IMR-90 (cell line): ENCODE results near the gene CEP170. TPM values are rescaled to one million over a fixed set of nuclear protein-coding genes. Genes with fewer than 3 reads are reported as not detected.
A peak's percentile ranks its signal among the peaks of the same experiment; 100 is the strongest.

Experiments used
- ATAC-seq: fragments of 200-7000 bp; cut with Tn5 transposase; 2 replicates; pipeline ENCODE4 v1.9.1; 2020; ENCODE audit warnings: low read depth, mild to moderate bottlenecking, moderate library complexity
- BruUV-seq: library from RNA; stranded (reverse); fragments of 400-500 nt; replicated peaks from 2 replicates; lab custom pipeline; 2021; lab: Mats Ljungman, UMichigan
- CTCF ChIA-PET: fragments of 300-600 bp; formaldehyde crosslinking; extraction: SDS; loops from one replicate; lab custom pipeline; 2021; ENCODE audit warnings: antibody characterized with exemption; lab: Yijun Ruan, JAX
- POLR2A ChIA-PET: fragments of 300-600 bp; sonication (Branson Sonifier 250); formaldehyde crosslinking; loops from one replicate; lab custom pipeline; 2022; ENCODE audit warnings: antibody characterized with exemption; ENCODE audit not compliant: unreplicated experiment; lab: Charles Lee
- DNase-seq: peaks from one replicate; pipeline ENCODE4 v3.0.0; 2013
- H2AFZ ChIP-seq: replicated peaks from 2 replicates; pipeline ENCODE3; 2013; ENCODE audit warnings: low read length, mild to moderate bottlenecking; ENCODE audit not compliant: poor library complexity
- H2AK5ac ChIP-seq: 2 replicates; pipeline ENCODE4 v1.6.1; 2013; ENCODE audit warnings: low read depth, low read length, inconsistent platforms
- H2AK9ac ChIP-seq: replicated peaks from 2 replicates; pipeline ENCODE3; 2013; ENCODE audit warnings: mild to moderate bottlenecking, low read depth, low read length, moderate library complexity; ENCODE audit not compliant: poor library complexity
- H2BK120ac ChIP-seq: 2 replicates; pipeline ENCODE4 v1.6.1; 2013; ENCODE audit warnings: low read depth, low read length, inconsistent platforms
- H2BK15ac ChIP-seq: 3 replicates; pipeline ENCODE4 v1.6.1; 2013; ENCODE audit warnings: low read depth, low read length, inconsistent platforms
- H2BK20ac ChIP-seq: 2 replicates; pipeline ENCODE4 v1.6.1; 2013; ENCODE audit warnings: low read depth, mild to moderate bottlenecking, inconsistent platforms, low read length, moderate library complexity
- H2BK5ac ChIP-seq: 2 replicates; pipeline ENCODE4 v1.6.1; 2013; ENCODE audit warnings: mild to moderate bottlenecking, low read depth, low read length, inconsistent platforms; ENCODE audit not compliant: poor library complexity, severe bottlenecking
- H3K14ac ChIP-seq: replicated peaks from 2 replicates; pipeline ENCODE4 v1.6.1; 2013; ENCODE audit warnings: low read depth, low read length, inconsistent platforms
- H3K18ac ChIP-seq: 2 replicates; pipeline ENCODE4 v1.6.1; 2013; ENCODE audit warnings: low read depth, low read length, control low read depth
- H3K23ac ChIP-seq: 2 replicates; pipeline ENCODE4 v1.6.1; 2013; ENCODE audit warnings: low read depth, low read length, inconsistent platforms
- H3K27ac ChIP-seq: 2 replicates; pipeline ENCODE4 v1.5.1; 2013; ENCODE audit warnings: mild to moderate bottlenecking, control low read depth, low read length; ENCODE audit not compliant: insufficient read depth
- H3K27me3 ChIP-seq: 2 replicates; pipeline ENCODE4 v1.6.1; 2013; ENCODE audit warnings: low read length; ENCODE audit not compliant: control insufficient read depth, insufficient read depth
- H3K36me3 ChIP-seq: 2 replicates; pipeline ENCODE4 v1.6.1; 2013; ENCODE audit warnings: low read length, mixed read lengths; ENCODE audit not compliant: control insufficient read depth, insufficient read depth
- H3K4ac ChIP-seq: 2 replicates; pipeline ENCODE4 v1.6.1; 2013; ENCODE audit warnings: low read depth, low read length, inconsistent platforms
- H3K4me1 ChIP-seq: 2 replicates; pipeline ENCODE4 v1.6.1; 2013; ENCODE audit warnings: low read length, mixed read lengths; ENCODE audit not compliant: control insufficient read depth, insufficient read depth
- H3K4me2 ChIP-seq: 2 replicates; pipeline ENCODE4 v1.6.1; 2013; ENCODE audit warnings: low read depth, mild to moderate bottlenecking, control low read depth, low read length, moderate library complexity
- H3K4me3 ChIP-seq: 2 replicates; pipeline ENCODE4 v1.5.1; 2013; ENCODE audit warnings: low read depth, mild to moderate bottlenecking, control low read depth, low read length, moderate library complexity; ENCODE audit not compliant: insufficient read depth
- H3K56ac ChIP-seq: 2 replicates; pipeline ENCODE4 v1.6.1; 2013; ENCODE audit warnings: low read length, inconsistent platforms; ENCODE audit not compliant: insufficient read depth; ENCODE audit errors: extremely low read depth
- H3K79me1 ChIP-seq, 2 experiments: 2 replicates each; pipeline ENCODE4 v1.6.1; 2013; ENCODE audit warnings: low read length in 2 of 2, inconsistent platforms in 1 of 2, low read depth in 1 of 2
- H3K9ac ChIP-seq: 2 replicates; pipeline ENCODE4 v1.6.1; 2013; ENCODE audit warnings: low read depth, low read length, control low read depth
- H3K9me1 ChIP-seq: 2 replicates; pipeline ENCODE4 v1.6.1; 2013; ENCODE audit warnings: low read length, inconsistent platforms; ENCODE audit not compliant: insufficient read depth
- H3K9me3 ChIP-seq: 2 replicates; pipeline ENCODE4 v1.6.1; 2013; ENCODE audit warnings: low read length; ENCODE audit not compliant: control insufficient read depth, insufficient read depth
- H4K20me1 ChIP-seq: 2 replicates; pipeline ENCODE4 v1.6.1; 2013; ENCODE audit warnings: low read length, inconsistent platforms; ENCODE audit not compliant: insufficient read depth
- H4K5ac ChIP-seq: 2 replicates; pipeline ENCODE4 v1.6.1; 2013; ENCODE audit warnings: mild to moderate bottlenecking, low read depth, low read length, control low read depth
- H4K8ac ChIP-seq, 2 experiments: 2 replicates each; pipeline ENCODE4 v1.6.1; 2013; ENCODE audit warnings: low read depth in 2 of 2, low read length in 2 of 2, control low read depth in 1 of 2, inconsistent platforms in 1 of 2
- H4K91ac ChIP-seq: 2 replicates; pipeline ENCODE4 v1.6.1; 2013; ENCODE audit warnings: low read depth, low read length, inconsistent platforms; ENCODE audit not compliant: insufficient read depth
- CEBPB ChIP-seq: IDR thresholded peaks from 2 replicates; pipeline ENCODE4 v1.6.1; 2012; ENCODE audit warnings: low read depth, low read length, improper control_type of control experiment
- MAFK ChIP-seq: IDR thresholded peaks from 2 replicates; pipeline ENCODE4 v1.6.1; 2012; ENCODE audit warnings: low read depth, low read length, improper control_type of control experiment
- WGBS, 2 experiments: methylation state at CpG; one replicate each; pipeline versions ENCODE4 v1.1.5 to v1.1.7; 2013; ENCODE audit warnings: missing lambda C conversion rate in 2 of 2; ENCODE audit not compliant: insufficient read length in 1 of 2; ENCODE audit errors: extremely low coverage in 2 of 2; 5-methylcytosine and 5-hydroxymethylcytosine counted together
- dilution Hi-C: fragments of 300-500 bp; cut with HindIII; formaldehyde crosslinking; loops from one replicate; pipeline ENCODE4 v1.14.3; 2018; ENCODE audit warnings: low sequenced_read_pairs; ENCODE audit not compliant: unreplicated experiment
- in situ Hi-C: fragments of 300-500 bp; cut with MboI; formaldehyde crosslinking; loops from 3 replicates; pipeline ENCODE4 v1.14.3; 2019; ENCODE audit warnings: low sequenced_read_pairs, inconsistent platforms, mixed read lengths
- intact Hi-C: fragments of 100-400 bp; cut with micrococcal nuclease; formaldehyde crosslinking; loops from 2 replicates; pipeline ENCODE4 v1.10.0; 2022
- polyA plus RNA-seq, 3 experiments: library from polyadenylated mRNA; depleted of rRNA; stranded (reverse); fragments of >200 nt; gene quantifications; 2 replicates each; pipeline ENCODE4 v1.2.3, GENCODE V29; 2012; ENCODE audit warnings: low replicate concordance in 1 of 3
- total RNA-seq: library from RNA; depleted of rRNA; stranded (reverse); fragments of >200 nt; gene quantifications from 2 replicates; pipeline ENCODE4 v1.2.3, GENCODE V29; 2012

The CEP170 gene
- total and polyA plus RNA-seq, 2 of the 4 experiments (the other 2 are of a cell fraction), result 65.8 to 151 TPM

DNA sequence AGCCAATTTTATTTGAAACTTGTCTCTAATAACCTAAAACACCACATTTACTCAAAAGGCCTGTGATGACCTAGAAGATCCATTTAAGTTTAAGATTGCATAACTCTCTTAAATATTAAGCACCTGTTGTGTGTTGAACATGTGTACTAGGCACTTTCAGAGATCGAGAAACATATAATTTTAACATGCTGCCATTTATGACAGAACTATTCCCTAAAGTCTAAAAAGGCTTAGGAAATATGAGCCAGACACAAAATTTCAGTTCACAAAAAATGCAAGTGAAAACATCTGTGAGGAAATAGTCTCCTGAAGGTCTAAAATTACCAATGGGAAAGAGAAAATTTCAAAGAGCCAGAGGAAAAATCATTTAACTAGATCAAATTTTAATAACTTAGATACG, 37.7 kb downstream of the CEP170 start:
- H2AFZ ChIP-seq, result no peak overlapping the region
- no CpG with 5 or more reads among the region's 2 CpGs for WGBS, 2 experiments
- intact Hi-C loops, result loop anchor here (5.0 kb wide), 1 partner anchor 35 kb away; no protein-coding TSS in a partner anchor
- H3K79me1 ChIP-seq, result peaks cover 0 to 24% of the 10 kb centered on the region in 2 experiments; a peak in 3 of 4 replicates
- no peak overlapping the region for H3K18ac ChIP-seq
- H3K36me3 ChIP-seq, result peaks cover 16% of the 10 kb centered on the region
- no peak overlapping the region for H4K8ac ChIP-seq
- H3K4ac ChIP-seq, result no peak overlapping the region
- H2BK5ac ChIP-seq, result no peak overlapping the region
- ATAC-seq (no peak), DNase-seq (no peak)
- H3K23ac ChIP-seq, result no peak overlapping the region
- H3K27ac ChIP-seq, result no peak overlapping the region
- H2BK20ac ChIP-seq, result no peak overlapping the region
- H2AK5ac ChIP-seq, result no peak overlapping the region
- TF ChIP-seq CEBPB (peak; percentile 37; the same call in 1 of the 2 replicates), MAFK (no peak)
- H4K20me1 ChIP-seq, result peaks cover 7% of the 10 kb centered on the region
- no peak overlapping the region for H4K5ac ChIP-seq
- no peak overlapping the region for H2BK120ac ChIP-seq
- H3K4me3 ChIP-seq, result no peak overlapping the region
- in situ Hi-C loops, result no loop called here
- no peak overlapping the region for H3K56ac ChIP-seq
- H2AK9ac ChIP-seq, result no peak overlapping the region
- no peak overlapping the region for H3K14ac ChIP-seq
- no peaks in the 10 kb centered on the region for H3K9me3 ChIP-seq
- CTCF ChIA-PET, result no interaction called here
- H3K9me1 ChIP-seq, result no peaks in the 10 kb centered on the region
- POLR2A ChIA-PET, result no interaction called here
- no peak overlapping the region for H3K9ac ChIP-seq
- H2BK15ac ChIP-seq, result no peak overlapping the region
- no peak overlapping the region for H3K4me2 ChIP-seq
- H3K4me1 ChIP-seq, result peaks cover 6% of the 10 kb centered on the region
- no TSS peak for BruUV-seq
- no peak overlapping the region for H4K91ac ChIP-seq
- dilution Hi-C loops, result no loop called here
- H3K27me3 ChIP-seq, result no peaks in the 10 kb centered on the region
